Neutrophil (primary cell): ENCODE results near the gene APOBR.

ENCODE experiments used
- H3K27ac ChIP-seq: fragments of 200-600 bp; sonication (generic); 2 replicates; pipeline ENCODE4 v1.5.1; 2016; ENCODE audit warnings: mild to moderate bottlenecking, moderate library complexity
- H3K27me3 ChIP-seq: fragments of 200-600 bp; sonication (generic); 2 replicates; pipeline ENCODE4 v1.6.0; 2016; ENCODE audit warnings: mild to moderate bottlenecking
- H3K36me3 ChIP-seq: fragments of 200-600 bp; sonication (generic); 2 replicates; pipeline ENCODE4 v1.5.1; 2017
- H3K4me1 ChIP-seq, 2 experiments: fragments of 200-600 bp in 1 of 2; sonication (generic) in 1 of 2; 1 replicate in 1 of 2; 2 replicates in 1 of 2; pipeline versions ENCODE4 v1.5.1 to v1.6.1; 2013 to 2016; ENCODE audit warnings: low read depth in 1 of 2, low read length in 1 of 2, mild to moderate bottlenecking in 1 of 2, moderate library complexity in 1 of 2; ENCODE audit not compliant: control insufficient read depth in 1 of 2, insufficient read depth in 1 of 2
- H3K4me3 ChIP-seq, 2 experiments: fragments of 200-600 bp in 1 of 2; sonication (generic) in 1 of 2; 1 replicate in 1 of 2; 2 replicates in 1 of 2; pipeline ENCODE4 v1.5.1; 2013 to 2016; ENCODE audit warnings: low read depth in 1 of 2, low read length in 1 of 2, mild to moderate bottlenecking in 1 of 2, moderate library complexity in 1 of 2
- H3K9me3 ChIP-seq: fragments of 200-600 bp; sonication (generic); 2 replicates; pipeline ENCODE4 v1.5.1; 2016
- CTCF ChIP-seq: fragments of 200-600 bp; sonication (generic); IDR thresholded peaks from 2 replicates; pipeline ENCODE4 v1.5.1; 2016; ENCODE audit warnings: antibody characterized with exemption

APOBR gene

GRCh38 chr16:28537076-28537475 is 42.6 kb downstream of the APOBR start:
- H3K27me3 ChIP-seq = no peaks in the 10 kb centered on the region
- no peaks in the 10 kb centered on the region for H3K9me3 ChIP-seq
- H3K27ac ChIP-seq = no peak overlapping the region
- TF ChIP-seq CTCF = no peak
- H3K36me3 ChIP-seq = no peaks in the 10 kb centered on the region
- peaks cover 21 to 28% of the 10 kb centered on the region in 2 experiments for H3K4me1 ChIP-seq
- no peak overlapping the region for H3K4me3 ChIP-seq

- Histone ChIP-seq H3K4me1 (peaks cover 30 to 35% of the 10 kb centered on the region in 2 experiments), H3K9me3 (no peaks in the 10 kb centered on the region), H3K27me3 (no peaks in the 10 kb centered on the region), H3K27ac (no peak overlapping the region), H3K4me3 (no peak overlapping the region), H3K36me3 (no peaks in the 10 kb centered on the region)
- no peak for TF ChIP-seq CTCF
Observed at GRCh38 chr16:28537964-28538732, 43.7 kb downstream of the APOBR start.

GRCh38 chr16:28538733-28539596 is 44.5 kb downstream of the APOBR start, which contains the start of gene NUPR1:
Gene NUPR1 (minus strand): TSS chr16:28538974. CDS start chr16:28538907, 67 bp downstream.
- Histone ChIP-seq H3K9me3 (no peaks in the 10 kb centered on the region), H3K36me3 (no peaks in the 10 kb centered on the region), H3K27me3 (no peaks in the 10 kb centered on the region), H3K4me3 (no peak within 1 kb of the TSS), H3K4me1 (peaks cover 31 to 35% of the 10 kb centered on the region in 2 experiments), H3K27ac (no peak within 1 kb of the TSS)
- TF ChIP-seq CTCF = no peak

- H3K4me1 ChIP-seq = peaks cover 18 to 32% of the 10 kb centered on the region in 2 experiments
- H3K9me3 ChIP-seq = no peaks in the 10 kb centered on the region
- no peaks in the 10 kb centered on the region for H3K36me3 ChIP-seq
- TF ChIP-seq CTCF = no peak
- H3K4me3 ChIP-seq = no peak overlapping the region
- no peaks in the 10 kb centered on the region for H3K27me3 ChIP-seq
- no peak overlapping the region for H3K27ac ChIP-seq
Observed at GRCh38 chr16:28540346-28540745, 45.9 kb downstream of the APOBR start.

- Histone ChIP-seq H3K4me3 (peak overlapping the region; percentile 28 to 49), H3K27ac (peak overlapping the region; percentile 83), H3K36me3 (no peaks in the 10 kb centered on the region), H3K4me1 (peaks cover 22 to 32% of the 10 kb centered on the region in 2 experiments), H3K9me3 (no peaks in the 10 kb centered on the region), H3K27me3 (no peaks in the 10 kb centered on the region)
- TF ChIP-seq CTCF = no peak
Observed at GRCh38 chr16:28542646-28543045, 48.2 kb downstream of the APOBR start.
